Measurements from ENCODE around the gene DLL3.
"Not testable (repeated sequence)": the region's sequence is repeated elsewhere in the genome, so short reads cannot be mapped to it uniquely, and the experiment has no call there.

Gene DLL3

GRCh38 chr19:39474139-39474620 lies 24.6 kb upstream of the DLL3 start:
- DNase-seq (ENCODE audit: low read depth, low spot score) = peak; percentile 13

DNA sequence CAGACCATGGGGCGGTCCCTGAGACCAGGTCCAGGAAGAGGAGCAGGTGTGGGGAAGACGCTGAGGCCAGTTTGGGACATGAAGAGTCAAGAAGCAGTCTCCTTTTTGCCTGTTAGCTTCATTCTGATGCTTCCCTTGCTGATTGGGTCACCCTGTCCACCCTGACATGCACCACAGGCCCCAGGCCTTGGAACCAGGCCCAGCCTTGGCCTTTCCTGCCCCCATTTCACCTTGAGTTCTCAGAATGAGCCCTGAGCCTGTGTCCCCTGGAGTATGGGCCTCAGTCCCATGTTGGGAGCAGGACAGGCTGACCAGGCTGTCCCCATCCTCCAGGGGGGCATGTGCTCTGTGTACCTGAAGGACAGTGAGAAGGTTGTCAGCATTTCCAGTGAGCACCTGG lies 23.0 kb upstream of the DLL3 start:
- no peak for TF ChIP-seq CTCF (IDR thresholded peaks at IDR 0.05; ENCODE audit: low read depth, low read length)
- DNase-seq (ENCODE audit: low read depth, low spot score) = no peak
- H3K4me3 ChIP-seq (ENCODE audit: low read depth, low read length) = no peak overlapping the region
- in situ Hi-C loops (cut with HindIII; ENCODE audit: low sequenced_read_pairs) = no loop called here

More at GRCh38 chr19:39474139-39474620, 24.6 kb upstream of the DLL3 start:
- peak; percentile 93 for TF ChIP-seq CTCF (IDR thresholded peaks at IDR 0.05; ENCODE audit: low read depth, low read length)
- H3K4me3 ChIP-seq (ENCODE audit: low read depth, low read length) = no peak overlapping the region
- in situ Hi-C loops (cut with HindIII; ENCODE audit: low sequenced_read_pairs) = no loop called here

GRCh38 chr19:39479319-39479801 lies 19.4 kb upstream of the DLL3 start:
- H3K4me3 ChIP-seq (ENCODE audit: low read depth, low read length); in situ Hi-C loops (cut with HindIII; ENCODE audit: low sequenced_read_pairs); DNase-seq (ENCODE audit: low read depth, low spot score): not testable (repeated sequence)

DNA sequence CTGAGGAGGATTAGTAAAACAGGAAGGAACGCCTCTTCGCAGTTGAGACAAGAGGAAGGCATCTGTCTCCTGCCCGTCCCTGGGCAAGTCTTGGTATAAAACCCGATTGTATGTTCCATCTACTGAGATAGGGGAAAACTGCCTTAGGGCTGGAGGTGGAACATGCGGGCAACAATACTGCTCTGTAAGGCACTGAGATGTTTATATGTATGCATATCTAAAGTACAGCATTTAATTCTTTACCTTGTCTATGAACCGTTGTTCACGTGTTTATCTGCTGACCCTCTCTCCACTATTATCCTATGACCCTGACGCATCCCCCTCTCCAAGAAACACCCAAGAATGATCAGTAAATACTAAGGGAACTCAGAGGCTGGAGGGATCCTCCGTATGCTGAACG lies 18.8 kb upstream of the DLL3 start:
- no peak overlapping the region for H3K4me3 ChIP-seq (ENCODE audit: low read depth, low read length)
- DNase-seq (ENCODE audit: low read depth, low spot score) = no peak
- in situ Hi-C loops (cut with HindIII; ENCODE audit: low sequenced_read_pairs) = no loop called here
- TF ChIP-seq CTCF (IDR thresholded peaks at IDR 0.05; ENCODE audit: low read depth, low read length) = no peak

GRCh38 chr19:39480337-39481228 lies 18.2 kb upstream of the DLL3 start, which contains the start of gene TIMM50:
Gene TIMM50, plus strand, starts transcription at chr19:39480838. Its CDS starts 16 bp downstream, at chr19:39480854.
- DNase-seq (ENCODE audit: low read depth, low spot score) = peak; percentile 93
- peak within 1 kb of the TSS; percentile 100 for H3K4me3 ChIP-seq (ENCODE audit: low read depth, low read length)
- in situ Hi-C loops (cut with HindIII; ENCODE audit: low sequenced_read_pairs) = no loop called here
- no peak for TF ChIP-seq CTCF (IDR thresholded peaks at IDR 0.05; ENCODE audit: low read depth, low read length)

DNA sequence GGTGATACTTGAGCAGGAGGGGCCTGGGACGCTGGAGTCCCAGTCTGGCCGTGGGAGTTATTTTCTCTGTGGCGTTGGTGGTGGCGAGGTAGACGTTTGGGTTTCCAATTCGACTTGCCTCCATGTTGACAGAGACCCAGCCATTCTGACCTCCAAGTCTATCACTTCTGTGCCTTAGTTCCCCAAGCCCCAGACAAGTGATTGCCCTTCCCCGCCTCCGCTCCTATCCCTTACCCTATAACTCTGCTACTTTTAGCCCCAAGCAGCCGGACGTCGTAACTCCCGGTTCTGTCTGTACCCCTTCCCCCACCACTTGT lies 17.6 kb upstream of the DLL3 start:
- no peak for TF ChIP-seq CTCF (IDR thresholded peaks at IDR 0.05; ENCODE audit: low read depth, low read length)

GRCh38 chr19:39481676-39482075 lies 17.1 kb upstream of the DLL3 start:
- in situ Hi-C loops (cut with HindIII; ENCODE audit: low sequenced_read_pairs) = no loop called here
- no peak for TF ChIP-seq CTCF (IDR thresholded peaks at IDR 0.05; ENCODE audit: low read depth, low read length)
- DNase-seq (ENCODE audit: low read depth, low spot score) = no peak
- peak overlapping the region; percentile 100 for H3K4me3 ChIP-seq (ENCODE audit: low read depth, low read length)

More for the DNA sequence above, 17.6 kb upstream of the DLL3 start:
- DNase-seq (ENCODE audit: low read depth, low spot score) = no peak
- in situ Hi-C loops (cut with HindIII; ENCODE audit: low sequenced_read_pairs) = no loop called here
- H3K4me3 ChIP-seq (ENCODE audit: low read depth, low read length) = peak overlapping the region; percentile 100

Data from astrocyte of the spinal cord (primary cell).